ENCODE results near the gene RIC8B. TPM values are rescaled to one million over a fixed set of nuclear protein-coding genes. Genes with fewer than 3 reads are reported as not detected.

Gene RIC8B
- total and polyA plus RNA-seq, 2 of the 13 experiments (the other 11 are each of a cell fraction or from before 2014, with no cell fraction given) = 5.1 to 7.5 TPM

GRCh38 chr12:106739815-106740530 is 34.5 kb upstream of the RIC8B start:
- H3K9me3 ChIP-seq (ENCODE audit: low read length) = no peaks in the 10 kb centered on the region
- H2AFZ ChIP-seq (ENCODE audit: low read length) = no peak overlapping the region
- FAIRE-seq (no peak), DNase-seq (ENCODE audit: low spot score) (no peak), ATAC-seq (no peak)
- intact Hi-C loops (cut with micrococcal nuclease; ENCODE audit: unreplicated experiment) = no loop called here
- H3K79me2 ChIP-seq (ENCODE audit: insufficient read depth, low read length) = no peaks in the 10 kb centered on the region
- no peaks in the 10 kb centered on the region for H3K36me3 ChIP-seq (replicated peaks in 1 of 2; ENCODE audit: control insufficient read depth in 1 of 2, insufficient read depth in 2 of 2, low read length in 2 of 2)
- H3K4me2 ChIP-seq (ENCODE audit: low read depth, low read length) = no peak overlapping the region
- in situ Hi-C loops (cut with HindIII; ENCODE audit: extremely low pct_ligation_motif_present, low pct_unique_long_range_greater_than_20kb) = no loop called here
- 17% methylated on average over 10 of the region's 10 CpGs for WGBS (ENCODE audit: low lambda C conversion rate)
- ChIA-PET CTCF (ENCODE audit: low intra/inter-chr PET ratio, low total read pairs) (no interaction called here), POLR2A (no interaction called here)
- no peaks in the 10 kb centered on the region for H4K20me1 ChIP-seq (ENCODE audit: insufficient read depth, low read length)
- no peak overlapping the region for H3K27ac ChIP-seq (ENCODE audit: extremely low read length, insufficient read depth, low read length)
- no peak overlapping the region for H3K9ac ChIP-seq (ENCODE audit: insufficient read depth, low read depth, low read length)
- no TSS peak for BruUV-seq (replicated peaks)
- H3K4me1 ChIP-seq (ENCODE audit: insufficient read depth, low read length) = peaks cover 10% of the 10 kb centered on the region
- no peaks in the 10 kb centered on the region for H3K27me3 ChIP-seq (ENCODE audit: control insufficient read depth in 1 of 2, insufficient read depth in 2 of 2, low read length in 2 of 2)
- peak; percentile 24; the same call in 1 of the 2 replicates for TF ChIP-seq FOSL2 (CRISPR knock-in tag; IDR thresholded peaks at IDR 0.05)
- no peak for TF ChIP-seq NR2F1 (CRISPR knock-in tag; IDR thresholded peaks at IDR 0.05)
- no peak for TF ChIP-seq ZNF468 (CRISPR knock-in tag; IDR thresholded peaks at IDR 0.05)
- no peak for TF ChIP-seq DBP (CRISPR knock-in tag; IDR thresholded peaks at IDR 0.05; ENCODE audit: not compliant biosample characterization)
- H3K4me3 ChIP-seq (replicated peaks in 1 of 3; ENCODE audit: insufficient read depth in 1 of 3, low read depth in 2 of 3, low read length in 3 of 3) = no peak overlapping the region

GRCh38 chr12:106740818-106741217 is 33.7 kb upstream of the RIC8B start:
- ATAC-seq = no peak
- Histone ChIP-seq H3K9ac (ENCODE audit: insufficient read depth, low read depth, low read length) (no peak overlapping the region), H3K9me3 (ENCODE audit: low read length) (no peaks in the 10 kb centered on the region), H3K27me3 (ENCODE audit: control insufficient read depth in 1 of 2, insufficient read depth in 2 of 2, low read length in 2 of 2) (no peaks in the 10 kb centered on the region), H3K36me3 (replicated peaks in 1 of 2; ENCODE audit: control insufficient read depth in 1 of 2, insufficient read depth in 2 of 2, low read length in 2 of 2) (no peaks in the 10 kb centered on the region), H4K20me1 (ENCODE audit: insufficient read depth, low read length) (no peaks in the 10 kb centered on the region), H3K27ac (ENCODE audit: extremely low read length, insufficient read depth, low read length) (no peak overlapping the region), H3K4me2 (ENCODE audit: low read depth, low read length) (no peak overlapping the region), H3K79me2 (ENCODE audit: insufficient read depth, low read length) (no peaks in the 10 kb centered on the region), H2AFZ (ENCODE audit: low read length) (no peak overlapping the region), H3K4me1 (ENCODE audit: insufficient read depth, low read length) (peaks cover 14% of the 10 kb centered on the region), H3K4me3 (replicated peaks in 1 of 3; ENCODE audit: insufficient read depth in 1 of 3, low read depth in 2 of 3, low read length in 3 of 3) (no peak overlapping the region)
- no TSS peak for BruUV-seq (replicated peaks)
- no peak for DNase-seq (ENCODE audit: low spot score)
- FAIRE-seq = no peak
- 82% methylated on average over 5 of the region's 5 CpGs for WGBS (ENCODE audit: low lambda C conversion rate)
- intact Hi-C loops (cut with micrococcal nuclease; ENCODE audit: unreplicated experiment) (no loop called here), in situ Hi-C loops (cut with HindIII; ENCODE audit: extremely low pct_ligation_motif_present, low pct_unique_long_range_greater_than_20kb) (no loop called here)
- CTCF ChIA-PET (ENCODE audit: low intra/inter-chr PET ratio, low total read pairs) = no interaction called here
- POLR2A ChIA-PET = no interaction called here
- TF ChIP-seq KAT2B (IDR thresholded peaks at IDR 0.05; ENCODE audit: borderline replicate concordance, low read depth, low read length) (no peak), ZNF337 (CRISPR knock-in tag; IDR thresholded peaks at IDR 0.05; ENCODE audit: borderline replicate concordance, low read depth) (no peak), MTERF4 (CRISPR knock-in tag; IDR thresholded peaks at IDR 0.05) (no peak), ZFP82 (CRISPR knock-in tag; IDR thresholded peaks at IDR 0.05; ENCODE audit: borderline replicate concordance) (no peak), CENPX (CRISPR knock-in tag; IDR thresholded peaks at IDR 0.05) (no peak), RARA (CRISPR knock-in tag; IDR thresholded peaks at IDR 0.05) (no peak), BRCA1 (CRISPR knock-in tag; IDR thresholded peaks at IDR 0.05) (no peak), CSRNP2 (CRISPR knock-in tag; conservative IDR thresholded peaks at IDR 0.05; ENCODE audit: low read depth) (no peak), ZEB1 (IDR thresholded peaks at IDR 0.05; ENCODE audit: insufficient replicate concordance, low read depth) (no peak), NR2C2 (CRISPR knock-in tag; IDR thresholded peaks at IDR 0.05; ENCODE audit: borderline replicate concordance) (no peak), ZNF260 (CRISPR knock-in tag; IDR thresholded peaks at IDR 0.05; ENCODE audit: borderline replicate concordance, low read depth) (no peak), ZNF331 (CRISPR knock-in tag; IDR thresholded peaks at IDR 0.05) (no peak)

Measured in HepG2 (cell line).